Skeletal muscle cell (primary cell): Measurements from ENCODE around the gene LST1.
"Not testable (repeated sequence)": the region's sequence is repeated elsewhere in the genome, so short reads cannot be mapped to it uniquely, and the experiment has no call there.

Experiments
- DNase-seq: peaks from one replicate; pipeline ENCODE4 v3.0.0-alpha.2; 2010; ENCODE audit warnings: low read depth
- H3K4me3 ChIP-seq: 2 replicates; pipeline ENCODE4 v1.5.1; 2011; ENCODE audit warnings: low read depth, mild to moderate bottlenecking, control low read depth, low read length, moderate library complexity

Gene LST1

DNA sequence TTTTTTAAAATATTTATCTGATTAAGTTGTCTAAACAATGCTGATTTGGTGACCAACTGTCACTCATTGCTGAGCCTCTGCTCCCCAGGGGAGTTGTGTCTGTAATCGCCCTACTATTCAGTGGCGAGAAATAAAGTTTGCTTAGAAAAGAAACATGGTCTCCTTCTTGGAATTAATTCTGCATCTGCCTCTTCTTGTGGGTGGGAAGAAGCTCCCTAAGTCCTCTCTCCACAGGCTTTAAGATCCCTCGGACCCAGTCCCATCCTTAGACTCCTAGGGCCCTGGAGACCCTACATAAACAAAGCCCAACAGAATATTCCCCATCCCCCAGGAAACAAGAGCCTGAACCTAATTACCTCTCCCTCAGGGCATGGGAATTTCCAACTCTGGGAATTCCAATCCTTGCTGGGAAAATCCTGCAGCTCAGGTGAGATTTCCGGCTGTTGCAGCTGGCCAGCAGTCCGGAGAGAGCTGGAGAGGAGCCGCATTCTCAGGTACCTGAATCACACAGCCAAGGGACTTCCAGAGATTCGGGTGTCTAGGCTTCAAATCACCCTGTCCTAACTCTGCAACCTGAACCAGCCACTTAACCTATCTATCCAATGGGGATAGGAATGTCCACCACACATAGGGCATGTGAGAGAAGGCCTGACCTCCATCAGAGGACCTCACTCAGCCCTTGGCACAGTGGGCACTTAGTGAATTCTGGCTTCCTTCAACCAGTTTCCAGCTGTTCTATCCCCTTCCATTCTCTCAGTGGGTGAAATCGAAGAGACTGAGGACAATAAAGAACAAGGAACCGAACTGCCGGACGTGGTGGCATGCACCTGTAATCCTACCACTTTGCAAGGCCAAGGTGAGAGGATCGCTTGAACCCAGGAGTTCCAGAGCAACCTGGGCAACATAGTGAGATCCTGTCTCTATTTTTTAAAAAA, 7.6 kb upstream of the LST1 start:
- no peak for DNase-seq

DNA sequence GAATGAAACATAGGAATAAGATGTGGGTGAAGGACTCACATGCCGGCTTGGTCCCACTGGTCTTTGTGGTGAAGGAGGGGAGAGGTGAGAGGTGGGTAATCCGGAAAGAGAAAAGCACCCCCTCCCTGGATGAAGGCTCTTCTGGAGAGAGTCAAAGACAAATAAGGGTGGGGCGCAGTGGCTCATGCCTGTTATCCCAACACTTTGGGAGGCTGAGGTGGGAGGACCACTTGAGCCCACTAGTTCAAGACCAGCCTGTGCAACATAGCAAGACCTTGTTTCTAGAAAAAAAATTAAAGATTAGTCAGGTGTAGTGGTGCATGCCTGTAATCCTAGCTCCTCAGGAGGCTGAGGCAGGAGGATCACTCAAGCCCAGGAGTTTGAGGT, 7.0 kb upstream of the LST1 start:
- no peak for DNase-seq
- no peak overlapping the region for H3K4me3 ChIP-seq

More for the DNA sequence above, 7.6 kb upstream of the LST1 start:
- H3K4me3 ChIP-seq = no peak overlapping the region

DNA sequence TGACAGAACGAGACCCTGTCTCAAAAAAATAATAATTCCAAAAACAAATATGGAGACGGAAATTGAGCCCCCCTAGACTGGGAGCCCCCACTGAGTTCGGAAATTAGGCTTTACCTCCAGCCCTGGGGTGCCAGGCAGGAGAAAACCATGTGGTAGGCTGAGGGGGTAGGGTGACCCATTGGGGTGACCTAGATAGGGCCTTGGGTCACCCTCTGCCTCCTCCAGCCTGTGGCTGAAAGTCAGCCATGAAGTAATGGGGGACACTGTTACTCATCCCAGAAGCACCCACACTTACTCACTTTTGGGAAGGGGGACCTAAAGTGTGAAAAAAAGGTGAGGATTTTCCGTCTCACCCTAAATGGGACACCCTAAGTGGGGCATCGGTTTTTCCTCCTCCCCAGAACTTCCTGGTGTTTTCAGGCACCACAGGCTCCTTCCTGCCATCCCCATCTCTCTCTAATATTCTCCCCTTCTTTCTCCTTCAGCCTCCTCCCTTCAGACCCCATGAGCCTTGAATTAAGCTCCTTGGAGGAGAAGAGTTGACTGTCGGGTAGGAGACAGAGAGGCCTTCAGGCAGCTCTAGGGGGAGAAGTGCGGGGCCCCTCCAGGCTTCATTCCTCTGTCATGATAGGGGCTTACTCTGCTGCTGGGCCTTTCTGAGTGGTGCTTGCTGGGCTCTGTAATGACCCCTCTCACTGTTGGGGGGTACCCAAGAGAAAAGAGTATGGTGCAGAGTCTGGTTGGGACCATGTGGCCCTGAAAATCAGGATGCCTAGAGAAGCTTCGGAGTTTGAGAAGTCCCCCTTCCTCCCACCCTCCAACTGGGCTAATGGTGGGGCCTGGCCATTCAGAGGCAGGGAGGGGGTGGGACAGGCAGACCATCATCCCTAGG, 6.3 kb upstream of the LST1 start:
- DNase-seq = no peak
- no peak overlapping the region for H3K4me3 ChIP-seq

DNA sequence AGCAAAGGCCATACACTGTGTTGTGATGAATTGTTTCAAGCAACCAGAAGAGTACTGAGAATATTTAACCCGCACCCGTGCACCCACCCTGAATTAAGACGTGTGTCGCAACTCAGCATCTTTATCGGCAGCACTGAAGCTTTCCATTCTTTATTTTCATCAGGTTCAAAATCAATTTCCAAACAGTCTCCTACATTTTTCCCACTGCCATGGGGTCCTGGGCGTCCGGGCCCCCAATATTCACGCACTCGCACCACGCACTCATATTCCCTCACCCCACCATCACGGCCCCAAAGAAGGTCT, 5.7 kb upstream of the LST1 start:
- H3K4me3 ChIP-seq = peak overlapping the region; percentile 85
- no peak for DNase-seq

DNA sequence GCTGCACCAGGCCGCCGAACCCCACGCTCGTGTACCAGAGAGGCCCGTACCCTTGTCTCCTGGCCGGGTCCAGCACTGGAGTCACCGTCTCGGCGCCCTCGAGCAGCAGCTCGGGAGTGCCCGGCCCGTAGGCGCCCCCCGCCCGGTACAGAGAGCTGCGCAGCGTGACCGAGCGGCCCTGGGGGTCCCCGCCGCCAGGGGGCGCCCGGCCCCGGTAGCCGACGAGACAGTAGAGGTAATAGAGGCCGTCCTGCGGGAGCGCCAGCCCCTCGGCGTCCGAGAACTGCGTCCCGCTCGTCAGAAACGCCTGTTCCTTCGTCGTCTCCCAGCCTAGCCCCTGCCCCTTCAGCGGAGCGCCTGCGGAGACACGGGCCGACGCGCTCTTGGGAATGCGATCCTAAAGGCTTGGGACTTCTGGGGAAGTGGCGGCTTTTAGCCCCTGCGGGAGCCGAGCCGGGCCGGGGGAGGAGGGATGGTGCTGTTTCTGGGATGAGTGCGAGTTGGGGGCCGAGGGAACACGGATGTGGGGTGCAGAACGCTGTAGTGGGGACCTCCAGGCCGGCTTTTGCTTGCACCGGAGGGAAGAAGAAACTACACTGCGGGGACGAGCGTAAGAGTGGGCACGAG, 5.2 kb upstream of the LST1 start:
- no peak for DNase-seq

DNA sequence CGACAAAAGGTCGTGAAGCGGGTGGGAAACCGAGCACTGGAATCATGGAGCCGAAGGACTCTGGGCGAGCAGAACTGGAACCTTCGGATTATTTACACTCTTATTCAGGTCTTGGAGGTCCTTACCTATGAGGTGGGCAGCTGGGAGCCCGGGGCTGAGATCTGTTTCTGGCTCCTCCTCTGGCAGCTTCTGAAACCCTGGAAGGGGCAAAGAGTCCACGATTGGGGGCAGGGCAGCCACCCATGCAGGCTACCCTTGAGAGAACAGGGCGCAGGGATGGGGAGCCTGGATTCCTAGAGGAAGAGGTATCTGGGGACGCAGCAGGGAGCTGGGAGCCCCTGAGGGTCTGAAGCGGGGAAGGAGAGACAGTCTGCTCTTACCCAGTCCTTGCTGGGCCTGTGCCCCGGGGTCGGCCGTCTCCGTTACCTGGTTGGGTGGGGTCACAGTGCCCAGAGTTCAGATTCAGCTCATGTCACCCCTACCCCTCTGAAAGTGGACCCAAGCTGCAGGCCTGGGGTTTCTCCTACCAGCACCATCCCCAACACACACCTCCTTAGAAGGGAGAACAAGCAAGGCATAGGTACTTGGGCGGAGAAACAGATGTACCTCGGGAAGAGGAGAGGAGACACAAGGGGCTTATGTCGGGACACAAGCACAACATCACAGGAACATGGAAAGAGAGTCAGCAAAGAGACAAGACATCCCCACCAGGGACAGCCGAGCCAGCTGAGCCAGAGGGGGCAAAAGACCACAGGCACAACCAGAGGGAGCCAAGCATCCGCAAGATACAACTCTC, 4.4 kb upstream of the LST1 start:
- H3K4me3 ChIP-seq = peak overlapping the region; percentile 85

More for the DNA sequence above, 5.2 kb upstream of the LST1 start:
- H3K4me3 ChIP-seq = peak overlapping the region; percentile 85

DNA sequence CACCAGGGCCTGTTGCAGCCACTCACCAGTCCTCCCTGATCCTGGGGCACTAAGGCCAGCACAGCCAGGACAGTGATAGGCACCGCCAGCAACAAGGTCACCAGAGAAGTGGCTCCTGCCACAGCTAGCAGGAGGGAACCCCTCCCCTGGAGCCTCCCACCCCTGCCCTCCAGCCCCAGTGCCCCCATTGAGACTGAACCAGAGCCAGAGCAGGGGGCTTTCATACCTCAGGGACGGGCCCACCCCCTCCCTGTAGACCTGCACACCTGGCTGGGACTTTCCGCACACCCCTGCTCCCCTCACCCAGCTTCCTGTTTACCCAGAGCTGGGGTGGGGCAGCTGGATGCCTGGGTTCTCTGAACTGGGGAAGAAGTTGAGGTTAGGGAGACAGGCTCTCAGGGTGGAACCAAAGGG, 3.8 kb upstream of the LST1 start, which contains the start of gene LTB:
LTB (minus strand) TSS at position 195 of the 414 bp plus-strand sequence; CDS start at position 188, 7 bp downstream.
- no peak for DNase-seq
- peak within 1 kb of the TSS; percentile 85 for H3K4me3 ChIP-seq

More for the DNA sequence above, 4.4 kb upstream of the LST1 start:
- DNase-seq = no peak

DNA sequence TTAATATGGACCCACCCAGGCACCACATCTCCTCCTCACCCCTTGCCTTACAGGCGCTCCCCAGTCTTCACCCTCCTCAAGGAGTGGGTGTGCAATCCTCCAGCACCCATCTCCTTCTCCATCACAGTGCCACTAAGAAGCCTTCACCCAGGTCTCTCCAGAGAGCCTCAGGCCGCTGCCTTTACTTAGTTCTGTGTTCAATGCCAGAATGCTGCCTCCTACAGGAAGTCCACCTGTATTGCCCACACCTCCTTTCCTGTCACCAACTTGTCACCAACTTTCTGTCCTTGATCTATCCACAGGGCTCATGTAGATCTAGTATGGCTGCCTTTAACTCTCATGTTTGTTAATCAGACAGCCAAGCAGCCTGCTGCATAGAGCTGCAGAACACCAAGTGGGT, 586 bp upstream of the LST1 start:
- no peak overlapping the region for H3K4me3 ChIP-seq
- no peak for DNase-seq

DNA sequence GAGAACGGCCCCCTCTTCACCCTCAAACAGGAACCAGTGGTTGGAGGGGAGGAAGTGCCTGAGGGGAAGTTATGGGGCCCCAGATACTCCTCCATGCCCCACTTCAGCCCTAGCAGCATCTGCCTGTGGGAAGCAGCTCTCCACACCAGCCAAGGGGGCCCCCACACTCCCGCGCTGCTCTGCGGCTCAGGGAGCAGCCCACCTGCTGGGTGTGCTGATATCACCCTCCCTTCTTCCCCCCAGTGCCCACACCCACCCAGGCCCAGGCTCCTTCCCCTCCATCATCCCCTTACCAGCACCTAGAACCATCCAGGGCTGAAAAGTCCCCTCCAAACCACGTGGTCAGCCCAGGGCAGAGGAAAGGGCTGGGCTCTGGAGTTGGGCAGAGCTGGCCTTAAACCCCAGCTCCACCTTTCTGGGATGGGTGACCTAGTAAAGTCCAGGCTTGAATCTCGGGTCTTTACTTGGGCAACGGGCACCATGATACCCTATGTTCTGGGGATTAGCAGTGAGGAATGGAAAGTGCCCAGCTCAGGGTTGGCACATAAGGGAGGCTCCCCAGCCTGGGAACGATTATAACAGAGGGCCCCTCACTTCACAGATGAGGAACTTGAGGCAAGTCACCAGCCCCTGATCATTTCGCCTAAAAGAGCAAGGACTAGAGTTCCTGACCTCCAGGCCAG, 663 bp downstream of the LST1 start:
- no peak overlapping the region for H3K4me3 ChIP-seq
- DNase-seq = no peak

DNA sequence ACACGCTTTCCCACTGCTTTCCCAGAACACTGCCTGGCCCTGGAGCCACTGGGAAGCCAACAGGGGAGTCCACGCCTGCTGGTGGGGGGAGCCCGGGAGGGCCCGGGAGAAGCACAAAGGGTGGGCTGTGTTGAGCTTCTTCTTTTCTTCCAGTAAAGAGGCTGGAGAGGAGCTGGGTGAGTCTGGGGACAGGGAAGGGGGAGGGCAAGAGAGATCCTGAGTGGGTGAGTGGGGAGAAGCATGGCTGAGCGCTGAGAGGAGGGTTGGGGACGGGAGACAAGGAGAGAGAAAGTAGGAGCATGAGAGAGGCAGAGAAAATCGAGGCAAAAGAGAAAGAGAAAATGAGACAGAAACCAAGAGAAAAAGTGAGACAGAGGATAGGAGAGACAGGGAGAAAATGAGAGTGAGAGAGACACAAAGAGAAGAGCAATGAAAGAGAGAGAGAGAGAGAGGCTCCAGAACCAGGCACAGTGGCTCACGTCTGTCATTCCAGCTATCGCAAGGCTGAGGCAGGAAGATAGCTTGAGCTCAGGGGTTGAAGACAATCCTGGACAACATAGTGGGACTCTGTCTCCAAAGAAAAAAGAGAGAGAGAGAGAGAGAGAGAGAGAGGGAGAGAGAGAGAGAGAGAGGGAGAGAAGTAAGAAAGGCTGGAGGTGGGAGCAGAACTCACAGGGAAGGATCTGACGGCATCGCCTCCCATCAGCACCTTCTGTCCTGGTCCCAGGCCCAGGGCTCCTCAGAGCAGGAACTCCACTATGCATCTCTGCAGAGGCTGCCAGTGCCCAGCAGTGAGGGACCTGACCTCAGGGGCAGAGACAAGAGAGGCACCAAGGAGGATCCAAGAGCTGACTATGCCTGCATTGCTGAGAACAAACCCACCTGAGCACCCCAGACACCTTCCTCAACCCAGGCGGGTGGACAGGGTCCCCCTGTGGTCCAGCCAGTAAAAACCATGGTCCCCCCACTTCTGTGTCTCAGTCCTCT, 2.0 kb downstream of the LST1 start:
- H3K4me3 ChIP-seq = no peak overlapping the region
- DNase-seq = no peak

DNA sequence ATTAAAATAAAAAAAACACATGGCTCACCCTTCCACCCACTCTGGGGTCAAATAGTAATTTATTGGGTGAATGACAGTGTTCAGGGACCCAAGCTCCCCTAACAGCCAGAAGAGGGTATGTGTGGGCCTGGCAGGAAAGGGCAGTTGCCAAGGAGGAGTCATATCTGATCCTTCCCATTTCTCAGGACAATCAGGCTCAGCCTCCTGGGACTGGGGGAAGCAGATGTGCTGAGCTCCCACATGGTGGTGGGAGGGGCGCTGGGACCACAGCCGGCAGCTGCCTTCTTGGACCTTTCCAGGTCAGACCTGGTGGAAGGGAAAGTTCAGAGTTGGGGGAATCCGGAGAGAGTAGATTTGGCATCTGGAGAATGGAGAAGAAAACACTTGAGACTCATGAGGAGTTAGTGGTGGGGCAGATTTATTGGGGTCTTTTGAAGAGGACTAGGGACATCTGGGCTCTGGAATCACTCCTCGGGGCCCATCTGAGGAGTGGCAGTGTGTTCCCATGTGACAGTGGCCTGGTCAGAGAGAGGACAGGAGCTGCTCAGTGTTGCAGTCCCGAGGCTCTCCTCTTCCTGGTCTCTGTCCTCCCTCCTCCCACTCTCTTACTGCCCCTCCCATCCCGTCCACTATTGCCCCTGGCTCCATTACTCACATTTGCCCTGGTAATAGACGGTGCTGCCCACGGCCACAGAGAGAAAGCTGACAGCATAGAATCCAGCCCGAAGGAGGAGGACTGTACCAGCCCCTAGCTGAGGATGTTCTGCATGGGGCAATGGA, 3.0 kb downstream of the LST1 start:
- H3K4me3 ChIP-seq = no peak overlapping the region
- no peak for DNase-seq

DNA sequence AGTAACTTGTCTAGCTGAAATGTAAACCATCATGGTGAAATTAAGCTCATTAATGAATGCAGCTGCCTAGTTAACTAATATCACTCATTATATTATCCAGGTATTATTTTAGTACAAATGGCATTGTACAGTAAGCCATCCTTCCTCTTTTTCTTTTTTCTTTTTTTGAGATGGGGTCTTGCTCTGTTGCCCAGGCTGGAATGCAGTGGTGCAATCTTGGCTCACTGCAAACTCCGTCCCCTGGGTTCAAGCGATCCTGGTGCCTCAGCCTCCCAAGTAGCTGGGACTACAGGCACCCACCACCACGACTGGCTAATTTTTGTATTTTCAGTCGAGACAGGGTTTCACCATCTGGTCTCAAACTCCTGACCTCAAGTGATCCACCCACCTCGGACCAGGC, 4.6 kb downstream of the LST1 start:
- not testable (repeated sequence) for DNase-seq, H3K4me3 ChIP-seq

DNA sequence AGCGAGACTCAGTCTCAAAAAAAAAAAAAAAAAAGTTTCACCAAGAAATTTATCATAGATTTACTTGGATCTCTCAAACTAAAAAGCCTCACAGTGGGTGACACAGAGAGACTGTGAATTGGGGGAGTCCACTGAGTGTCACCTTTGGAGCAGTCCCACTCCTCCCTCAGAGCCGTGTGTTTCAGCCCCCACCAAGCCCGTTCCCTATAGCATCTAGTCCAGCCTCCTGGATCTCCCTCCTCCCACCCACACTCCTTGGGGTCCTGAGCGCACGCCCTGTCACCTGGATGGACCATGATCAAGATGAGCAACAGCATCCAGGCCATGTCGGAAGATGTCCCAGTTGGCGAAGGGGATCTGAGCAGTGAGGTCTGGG, 6.3 kb downstream of the LST1 start:
- no peak for DNase-seq
- H3K4me3 ChIP-seq = no peak overlapping the region

DNA sequence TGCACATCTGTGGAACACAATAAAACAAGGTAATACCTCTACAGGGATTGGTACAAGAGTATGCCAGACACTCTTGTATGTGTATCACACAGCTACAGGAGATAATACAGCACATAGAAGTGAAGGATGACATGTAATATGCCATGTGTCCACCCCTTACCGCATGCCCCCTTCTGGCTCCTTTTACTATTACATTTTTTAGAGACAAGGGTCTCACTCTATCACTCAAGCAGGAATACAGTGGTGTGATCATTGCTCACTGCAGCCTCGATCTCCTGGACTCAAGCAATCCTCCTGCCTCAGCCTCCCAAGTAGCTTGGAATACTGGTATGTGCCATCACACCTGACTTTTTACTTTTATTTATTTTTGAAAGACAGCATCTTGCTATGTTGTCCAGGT, 10.9 kb downstream of the LST1 start:
- DNase-seq = no peak

DNA sequence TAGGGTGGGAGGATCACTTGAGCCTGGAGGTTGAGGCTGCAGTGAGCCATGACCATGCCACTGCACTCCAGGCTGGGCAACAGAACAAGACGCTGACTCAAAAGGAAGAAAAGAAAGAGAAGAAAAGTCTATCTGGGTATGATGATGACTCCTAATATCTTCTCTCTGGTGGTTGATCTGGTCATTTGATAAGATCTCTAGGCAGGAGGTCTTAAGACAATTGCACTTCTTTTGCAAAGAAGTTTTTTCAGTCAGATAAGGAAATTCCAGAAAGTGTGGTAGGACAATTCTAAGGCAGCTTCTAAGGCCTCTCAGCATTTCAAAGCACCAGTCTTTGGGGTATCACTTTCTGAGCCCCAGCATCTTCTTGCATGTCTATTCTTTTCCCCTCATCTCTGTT, 21.2 kb downstream of the LST1 start:
- no peak for DNase-seq

More for the DNA sequence above, 10.9 kb downstream of the LST1 start:
- no peak overlapping the region for H3K4me3 ChIP-seq

DNA sequence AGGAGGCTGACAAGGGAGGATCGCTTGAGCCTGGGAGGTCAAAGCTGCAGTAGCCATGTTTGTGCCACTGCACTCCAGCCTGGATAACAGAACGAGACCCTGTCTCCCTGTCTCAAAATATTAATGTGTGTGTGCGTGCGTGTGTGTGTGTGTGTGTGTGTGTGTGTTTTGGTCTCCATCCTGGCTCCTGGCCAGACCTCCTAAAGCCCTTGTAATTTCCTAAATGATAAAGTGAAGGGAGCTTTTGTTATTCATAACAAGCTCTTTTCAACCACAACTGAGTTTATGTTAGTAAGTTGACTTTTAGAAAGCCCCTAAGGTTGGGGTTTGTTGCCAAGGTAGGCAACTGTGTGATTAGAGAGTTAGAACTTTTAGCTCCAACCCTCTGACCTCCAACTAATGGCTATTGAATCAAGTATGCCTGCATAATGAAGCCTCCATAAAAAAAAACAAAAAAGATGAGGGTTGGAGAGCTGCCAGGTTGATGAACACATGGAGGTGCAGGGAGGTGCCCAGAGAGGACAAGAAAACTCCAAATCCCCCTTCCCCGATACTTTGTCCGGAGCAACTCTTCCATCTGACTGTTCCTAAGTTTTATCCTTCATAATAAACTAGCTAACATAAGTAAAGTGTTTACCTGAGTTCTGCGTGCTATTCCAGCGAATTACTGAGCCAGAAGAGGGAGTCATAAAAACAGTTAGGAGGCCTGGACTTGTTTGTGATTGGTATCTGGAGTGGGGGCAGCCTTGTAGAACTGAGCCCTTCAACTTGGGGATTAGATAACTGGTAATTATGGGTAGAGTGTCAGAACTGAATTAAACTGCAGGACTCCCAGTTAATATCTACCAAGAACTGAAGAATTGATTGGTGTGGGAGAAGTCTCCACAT, 23.7 kb downstream of the LST1 start:
- DNase-seq = no peak
- no peak overlapping the region for H3K4me3 ChIP-seq

More for the DNA sequence above, 21.2 kb downstream of the LST1 start:
- H3K4me3 ChIP-seq = no peak overlapping the region
